Measurements from ENCODE around the gene CARD14.

The CARD14 gene

DNA sequence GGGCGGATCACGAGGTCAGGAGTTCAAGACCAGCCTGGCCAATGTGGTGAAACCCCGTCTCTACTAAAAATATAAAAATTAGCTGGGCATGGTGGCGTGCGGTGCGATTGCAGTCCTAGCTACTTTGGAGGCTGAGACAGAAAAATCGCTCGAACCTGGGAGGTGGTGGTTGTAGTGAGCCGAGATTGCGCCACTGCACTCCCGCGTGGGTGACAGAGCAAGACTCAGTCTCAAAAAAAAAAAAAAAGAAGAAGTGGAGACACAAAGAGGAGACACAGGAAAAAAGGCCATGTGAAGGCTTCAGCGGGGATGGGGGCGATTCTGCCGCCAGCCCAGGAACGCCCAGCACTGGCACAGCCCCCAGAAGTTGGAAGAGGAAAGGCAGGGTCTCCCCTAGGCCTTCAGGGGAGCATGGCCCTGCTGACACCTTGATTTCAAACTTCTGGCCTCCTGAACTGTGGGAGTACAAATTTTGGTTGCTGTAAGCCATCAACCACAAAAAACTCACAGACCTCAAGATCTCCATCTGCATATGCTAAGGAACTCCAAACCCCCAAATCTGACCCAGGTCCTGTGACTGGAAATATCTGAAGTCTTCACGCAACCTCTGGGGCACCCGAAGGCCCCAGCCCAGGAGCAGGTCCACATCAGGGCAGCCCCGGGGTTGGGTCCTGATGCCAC lies 43.3 kb downstream of the CARD14 start:
- Histone ChIP-seq H3F3A (ENCODE audit: insufficient read depth, low read length) (no peaks in the 10 kb centered on the region), H3K36me3 (replicated peaks; ENCODE audit: insufficient read depth, low read length) (no peaks in the 10 kb centered on the region; the same call in 1 of the 2 replicates), H3K9me3 (replicated peaks; ENCODE audit: insufficient read depth, low read length) (no peaks in the 10 kb centered on the region), H3K9ac (ENCODE audit: low read length) (no peak overlapping the region), H3K79me2 (ENCODE audit: low read length) (peaks cover 13% of the 10 kb centered on the region), H3K4me3 (ENCODE audit: low read length) (no peak overlapping the region), H2AFZ (ENCODE audit: low read length) (no peak overlapping the region), H4K20me1 (ENCODE audit: insufficient read depth, low read length) (no peaks in the 10 kb centered on the region), H3K9me2 (replicated peaks; ENCODE audit: insufficient read depth, low read length) (no peaks in the 10 kb centered on the region), H3K27ac (ENCODE audit: low read length) (no peak overlapping the region), H3K27me3 (replicated peaks; ENCODE audit: insufficient read depth, low read length) (no peaks in the 10 kb centered on the region), H3K4me2 (ENCODE audit: low read depth, low read length) (no peak overlapping the region), H3K4me1 (ENCODE audit: low read length) (no peaks in the 10 kb centered on the region)
- no peak for DNase-seq
- TF ChIP-seq EZH2phosphoT487 (IDR thresholded peaks at IDR 0.05; ENCODE audit: low read length): no peak
- TF ChIP-seq, protein P1, sequence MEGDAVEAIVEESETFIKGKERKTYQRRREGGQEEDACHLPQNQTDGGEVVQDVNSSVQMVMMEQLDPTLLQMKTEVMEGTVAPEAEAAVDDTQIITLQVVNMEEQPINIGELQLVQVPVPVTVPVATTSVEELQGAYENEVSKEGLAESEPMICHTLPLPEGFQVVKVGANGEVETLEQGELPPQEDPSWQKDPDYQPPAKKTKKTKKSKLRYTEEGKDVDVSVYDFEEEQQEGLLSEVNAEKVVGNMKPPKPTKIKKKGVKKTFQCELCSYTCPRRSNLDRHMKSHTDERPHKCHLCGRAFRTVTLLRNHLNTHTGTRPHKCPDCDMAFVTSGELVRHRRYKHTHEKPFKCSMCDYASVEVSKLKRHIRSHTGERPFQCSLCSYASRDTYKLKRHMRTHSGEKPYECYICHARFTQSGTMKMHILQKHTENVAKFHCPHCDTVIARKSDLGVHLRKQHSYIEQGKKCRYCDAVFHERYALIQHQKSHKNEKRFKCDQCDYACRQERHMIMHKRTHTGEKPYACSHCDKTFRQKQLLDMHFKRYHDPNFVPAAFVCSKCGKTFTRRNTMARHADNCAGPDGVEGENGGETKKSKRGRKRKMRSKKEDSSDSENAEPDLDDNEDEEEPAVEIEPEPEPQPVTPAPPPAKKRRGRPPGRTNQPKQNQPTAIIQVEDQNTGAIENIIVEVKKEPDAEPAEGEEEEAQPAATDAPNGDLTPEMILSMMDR (IDR thresholded peaks at IDR 0.05; ENCODE audit: low read length): no peak
- no peak for TF ChIP-seq EZH2 (optimal IDR thresholded peaks at IDR 0.05; ENCODE audit: low read depth, low read length)

DNA sequence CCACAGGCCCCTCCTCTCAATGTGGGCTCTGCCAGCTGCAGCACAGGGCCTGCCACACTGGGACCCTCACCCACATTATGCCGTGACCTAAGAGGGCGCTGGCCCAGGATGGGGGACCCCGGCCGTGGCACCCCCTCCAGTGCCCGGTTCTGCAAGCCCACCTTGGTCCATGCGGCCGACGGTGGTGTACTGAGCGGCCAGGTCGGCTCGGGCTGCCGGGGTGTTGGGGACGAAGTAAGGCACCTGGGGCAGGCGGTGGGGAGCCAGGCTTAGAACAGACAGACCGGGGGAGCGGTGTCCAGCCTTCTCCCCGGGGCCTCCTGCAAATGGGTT lies 43.8 kb downstream of the CARD14 start:
- Histone ChIP-seq H3K4me1 (ENCODE audit: low read length) (0 out of 2 replicates have a peak, but pooled peaks cover 3% of the 10 kb centered on the region), H3K9me2 (replicated peaks; ENCODE audit: insufficient read depth, low read length) (no peaks in the 10 kb centered on the region), H3K4me3 (ENCODE audit: low read length) (no peak overlapping the region), H3K79me2 (ENCODE audit: low read length) (peaks cover 18% of the 10 kb centered on the region), H4K20me1 (ENCODE audit: insufficient read depth, low read length) (no peaks in the 10 kb centered on the region), H3K9me3 (replicated peaks; ENCODE audit: insufficient read depth, low read length) (no peaks in the 10 kb centered on the region), H2AFZ (ENCODE audit: low read length) (no peak overlapping the region), H3F3A (ENCODE audit: insufficient read depth, low read length) (no peaks in the 10 kb centered on the region), H3K27ac (ENCODE audit: low read length) (no peak overlapping the region), H3K27me3 (replicated peaks; ENCODE audit: insufficient read depth, low read length) (no peaks in the 10 kb centered on the region), H3K9ac (ENCODE audit: low read length) (no peak overlapping the region), H3K36me3 (replicated peaks; ENCODE audit: insufficient read depth, low read length) (no peaks in the 10 kb centered on the region; the same call in 1 of the 2 replicates), H3K4me2 (ENCODE audit: low read depth, low read length) (no peak overlapping the region)
- TF ChIP-seq EZH2phosphoT487 (IDR thresholded peaks at IDR 0.05; ENCODE audit: low read length) (no peak), EZH2 (optimal IDR thresholded peaks at IDR 0.05; ENCODE audit: low read depth, low read length) (no peak)
- TF ChIP-seq, protein P1 (IDR thresholded peaks at IDR 0.05; ENCODE audit: low read length): no peak
- no peak for DNase-seq

DNA sequence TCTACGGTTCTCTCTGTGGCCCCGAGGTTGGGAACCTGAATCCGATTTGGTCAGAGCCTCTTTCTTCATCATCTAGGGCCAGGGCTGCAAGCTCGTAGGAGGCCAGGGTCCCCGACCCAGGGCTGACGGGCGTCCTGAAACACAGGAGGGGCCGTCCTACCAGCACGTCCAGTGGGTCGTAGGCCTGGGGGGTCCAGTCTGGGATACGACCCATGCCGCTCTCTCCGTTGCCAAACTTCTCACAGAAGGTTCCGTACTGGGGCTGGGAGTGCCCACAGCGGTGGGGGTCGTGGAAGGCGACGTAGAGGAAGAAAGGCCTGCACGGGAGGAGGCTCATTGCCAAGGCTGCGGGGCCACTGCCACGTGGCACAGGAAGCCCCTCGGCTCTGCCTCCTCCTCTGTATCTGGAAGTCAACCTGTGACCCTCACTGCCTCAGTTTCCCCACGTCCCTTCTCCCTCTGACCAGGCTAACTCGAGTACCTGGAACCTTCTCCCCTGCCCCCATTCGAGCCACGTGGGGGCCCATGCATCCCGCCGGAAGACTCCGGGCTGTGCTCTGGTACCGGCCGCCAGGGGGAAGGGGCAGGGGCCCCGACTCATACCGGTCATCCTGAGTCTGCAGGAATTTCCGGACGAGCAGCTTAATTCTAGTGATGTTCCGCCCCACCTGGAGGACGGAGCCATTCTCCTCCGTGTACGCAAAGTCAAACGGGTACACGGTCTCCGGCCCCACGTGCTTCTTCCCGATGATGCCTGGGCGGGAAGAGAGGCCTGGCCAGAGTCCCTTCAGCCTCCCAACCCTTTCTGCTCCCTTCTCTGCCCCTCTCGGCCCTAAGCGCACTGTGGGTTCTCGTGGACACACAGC lies 44.4 kb downstream of the CARD14 start:
- H3K9me2 ChIP-seq (replicated peaks; ENCODE audit: insufficient read depth, low read length): no peaks in the 10 kb centered on the region
- no peak overlapping the region for H2AFZ ChIP-seq (ENCODE audit: low read length)
- no peak for DNase-seq
- TF ChIP-seq, protein P1 (IDR thresholded peaks at IDR 0.05; ENCODE audit: low read length): no peak
- TF ChIP-seq EZH2 (optimal IDR thresholded peaks at IDR 0.05; ENCODE audit: low read depth, low read length): no peak
- TF ChIP-seq EZH2phosphoT487 (IDR thresholded peaks at IDR 0.05; ENCODE audit: low read length): no peak
- H3K9me3 ChIP-seq (replicated peaks; ENCODE audit: insufficient read depth, low read length): no peaks in the 10 kb centered on the region
- H4K20me1 ChIP-seq (ENCODE audit: insufficient read depth, low read length): no peaks in the 10 kb centered on the region
- no peaks in the 10 kb centered on the region for H3K27me3 ChIP-seq (replicated peaks; ENCODE audit: insufficient read depth, low read length)
- no peak overlapping the region for H3K27ac ChIP-seq (ENCODE audit: low read length)
- no peak overlapping the region for H3K4me2 ChIP-seq (ENCODE audit: low read depth, low read length)
- H3K4me1 ChIP-seq (ENCODE audit: low read length): peaks cover 6% of the 10 kb centered on the region
- H3K36me3 ChIP-seq (replicated peaks; ENCODE audit: insufficient read depth, low read length): no peaks in the 10 kb centered on the region; the same call in 1 of the 2 replicates
- no peak overlapping the region for H3K9ac ChIP-seq (ENCODE audit: low read length)
- peaks cover 24% of the 10 kb centered on the region for H3K79me2 ChIP-seq (ENCODE audit: low read length)
- no peak overlapping the region for H3K4me3 ChIP-seq (ENCODE audit: low read length)
- peaks cover 2% of the 10 kb centered on the region; the same call in 1 of the 2 replicates for H3F3A ChIP-seq (ENCODE audit: insufficient read depth, low read length)

Measured in MM.1S (cell line).